Activated CD4-positive, alpha-beta T cell treated with anti-CD3 and anti-CD28 coated beads, Interleukin-2, amount 50 U/mL, for 48 hours (primary cell): ENCODE data around the gene ADAM23.

Experiments used
- DNase-seq, 2 experiments: peaks; one replicate each; pipeline ENCODE4 v3.0.0-alpha.2; 2020

ADAM23 gene

DNA sequence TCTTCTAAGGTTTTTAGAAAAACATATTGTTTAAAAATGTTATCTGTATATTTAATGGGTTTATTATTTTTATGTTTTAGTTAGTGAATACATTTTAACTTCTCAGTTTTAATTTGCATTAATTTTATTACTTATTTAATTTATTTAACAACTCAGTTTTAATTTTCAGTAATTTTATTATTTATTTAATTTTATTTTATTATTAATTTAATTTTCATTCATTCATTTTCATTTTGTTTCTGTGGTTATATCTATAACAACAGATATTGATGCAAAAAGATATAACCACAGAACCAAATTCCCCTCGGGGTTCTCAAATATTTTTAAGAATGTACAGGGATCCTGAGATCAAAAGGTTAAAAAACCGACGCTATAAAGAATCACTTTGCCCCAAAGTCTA is 221.9 kb downstream of the ADAM23 start:
- no peak for DNase-seq
